AG10803 (cell line): ENCODE measurements around the gene SDHAF4.
"Not testable (repeated sequence)": the region's sequence is repeated elsewhere in the genome, so short reads cannot be mapped to it uniquely, and the experiment has no call there.

Experiments
- DNase-seq: peaks from one replicate; pipeline ENCODE4 v3.0.0; 2010; ENCODE audit warnings: low read depth
- H3K4me3 ChIP-seq: 2 replicates; pipeline ENCODE4 v1.5.1; 2011; ENCODE audit warnings: mild to moderate bottlenecking, low read length, control low read depth
- TF ChIP-seq, protein P1 (sequence below): conservative IDR thresholded peaks from 2 replicates; pipeline ENCODE4 v1.5.1; 2011; ENCODE audit warnings: mild to moderate bottlenecking, low read length, control low read depth, inconsistent platforms

Gene SDHAF4

GRCh38 chr6:70537266-70537665 is 29.5 kb upstream of the SDHAF4 start:
- no peak for DNase-seq
- TF ChIP-seq, protein P1, sequence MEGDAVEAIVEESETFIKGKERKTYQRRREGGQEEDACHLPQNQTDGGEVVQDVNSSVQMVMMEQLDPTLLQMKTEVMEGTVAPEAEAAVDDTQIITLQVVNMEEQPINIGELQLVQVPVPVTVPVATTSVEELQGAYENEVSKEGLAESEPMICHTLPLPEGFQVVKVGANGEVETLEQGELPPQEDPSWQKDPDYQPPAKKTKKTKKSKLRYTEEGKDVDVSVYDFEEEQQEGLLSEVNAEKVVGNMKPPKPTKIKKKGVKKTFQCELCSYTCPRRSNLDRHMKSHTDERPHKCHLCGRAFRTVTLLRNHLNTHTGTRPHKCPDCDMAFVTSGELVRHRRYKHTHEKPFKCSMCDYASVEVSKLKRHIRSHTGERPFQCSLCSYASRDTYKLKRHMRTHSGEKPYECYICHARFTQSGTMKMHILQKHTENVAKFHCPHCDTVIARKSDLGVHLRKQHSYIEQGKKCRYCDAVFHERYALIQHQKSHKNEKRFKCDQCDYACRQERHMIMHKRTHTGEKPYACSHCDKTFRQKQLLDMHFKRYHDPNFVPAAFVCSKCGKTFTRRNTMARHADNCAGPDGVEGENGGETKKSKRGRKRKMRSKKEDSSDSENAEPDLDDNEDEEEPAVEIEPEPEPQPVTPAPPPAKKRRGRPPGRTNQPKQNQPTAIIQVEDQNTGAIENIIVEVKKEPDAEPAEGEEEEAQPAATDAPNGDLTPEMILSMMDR: no peak
- no peak overlapping the region for H3K4me3 ChIP-seq

- no peak overlapping the region for H3K4me3 ChIP-seq
- TF ChIP-seq, protein P1: no peak
Observed at GRCh38 chr6:70538376-70538775, 28.4 kb upstream of the SDHAF4 start.

GRCh38 chr6:70547313-70547712 is 19.4 kb upstream of the SDHAF4 start:
- TF ChIP-seq, protein P1: peak; percentile 57
- DNase-seq: peak; percentile 34
- no peak overlapping the region for H3K4me3 ChIP-seq

More at GRCh38 chr6:70538376-70538775, 28.4 kb upstream of the SDHAF4 start:
- no peak for DNase-seq

- TF ChIP-seq, protein P1: no peak
- no peak overlapping the region for H3K4me3 ChIP-seq
- no peak for DNase-seq
Observed at GRCh38 chr6:70547905-70548304, 18.8 kb upstream of the SDHAF4 start.

DNA sequence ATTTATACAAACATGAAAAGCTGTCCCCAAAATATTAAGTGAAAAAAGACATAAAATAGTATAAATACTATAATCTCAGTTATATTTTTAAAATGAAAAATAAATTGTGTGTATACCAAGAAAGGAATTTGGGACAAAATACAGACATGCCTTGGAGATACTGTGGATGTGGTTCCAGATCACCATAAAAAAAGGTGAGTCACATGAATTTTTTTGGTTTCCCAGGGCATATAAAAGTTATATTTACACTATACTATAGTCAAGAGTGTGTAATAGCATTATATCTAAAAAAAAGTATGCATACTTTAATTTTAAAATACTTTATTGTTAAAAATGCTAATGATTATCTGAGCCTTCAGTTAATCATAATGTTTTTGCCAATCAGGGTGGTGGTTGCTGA is 17.4 kb upstream of the SDHAF4 start:
- TF ChIP-seq, protein P1: no peak
- H3K4me3 ChIP-seq: no peak overlapping the region
- peak; percentile 19 for DNase-seq

DNA sequence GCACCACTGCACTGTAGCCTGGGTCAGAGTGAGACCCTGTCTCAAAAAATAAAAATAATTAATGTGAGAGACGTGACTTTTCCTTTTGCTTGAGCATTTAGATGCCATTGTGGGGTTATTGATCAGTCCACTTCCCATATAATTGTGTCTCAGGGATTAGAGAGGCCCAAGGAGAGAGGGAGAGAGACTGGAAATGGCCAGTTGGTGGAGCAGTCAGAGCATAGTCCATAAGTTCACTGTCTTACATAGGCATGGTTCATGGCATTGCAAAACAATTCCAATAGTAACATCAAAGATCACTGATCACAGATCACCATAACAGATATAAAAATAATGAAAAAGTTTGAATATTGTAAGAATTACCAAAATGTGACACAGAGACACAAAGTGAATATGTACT is 15.2 kb upstream of the SDHAF4 start:
- no peak for DNase-seq
- TF ChIP-seq, protein P1: no peak
- H3K4me3 ChIP-seq: no peak overlapping the region

- DNase-seq, H3K4me3 ChIP-seq: not testable (repeated sequence)
Observed at GRCh38 chr6:70552286-70552940, 14.3 kb upstream of the SDHAF4 start.

GRCh38 chr6:70552974-70553373 is 13.8 kb upstream of the SDHAF4 start:
- no peak for DNase-seq
- TF ChIP-seq, protein P1: no peak
- no peak overlapping the region for H3K4me3 ChIP-seq
